Liver (tissue), 9 donors: ENCODE measurements around the gene SPINT3. TPM values are rescaled to one million over a fixed set of nuclear protein-coding genes. Genes with fewer than 3 reads are reported as not detected.

Source experiments
- DNase-seq: peaks from one replicate; pipeline ENCODE4 v3.0.0-alpha.2; 2017; ENCODE audit warnings: low spot score
- H3K27ac ChIP-seq, 2 donors: one replicate each; pipeline ENCODE4 v1.7.0; 2013; ENCODE audit warnings: inconsistent platforms in 2 of 2, low read length in 2 of 2, control low read depth in 1 of 2, low read depth in 1 of 2, mild to moderate bottlenecking in 1 of 2
- H3K27me3 ChIP-seq, 4 donors: one replicate each; pipeline versions ENCODE4 v1.6.1 to v1.7.0; 2013; ENCODE audit warnings: low read length in 3 of 4, inconsistent platforms in 1 of 4, mild to moderate bottlenecking in 1 of 4, moderate library complexity in 1 of 4; ENCODE audit not compliant: control insufficient read depth in 4 of 4, insufficient read depth in 4 of 4
- H3K36me3 ChIP-seq, 4 donors: one replicate each; pipeline versions ENCODE4 v1.6.1 to v1.7.0; 2013; ENCODE audit warnings: low read length in 3 of 4, mild to moderate bottlenecking in 3 of 4, low read depth in 1 of 4, moderate library complexity in 1 of 4; ENCODE audit not compliant: control insufficient read depth in 4 of 4, insufficient read depth in 3 of 4
- H3K4me1 ChIP-seq, 4 donors: one replicate each; pipeline versions ENCODE4 v1.6.1 to v1.7.0; 2013; ENCODE audit warnings: low read length in 3 of 4, mild to moderate bottlenecking in 3 of 4, moderate library complexity in 1 of 4; ENCODE audit not compliant: control insufficient read depth in 4 of 4, insufficient read depth in 4 of 4
- H3K4me3 ChIP-seq, 3 donors: one replicate each; pipeline versions ENCODE4 v1.6.1 to v1.7.0; 2013; ENCODE audit warnings: low read length in 3 of 3, control low read depth in 1 of 3, low read depth in 1 of 3, mild to moderate bottlenecking in 1 of 3
- H3K9ac ChIP-seq, 2 donors: one replicate each; pipeline ENCODE4 v1.7.0; 2013; ENCODE audit warnings: low read length in 2 of 2, mild to moderate bottlenecking in 2 of 2, moderate library complexity in 2 of 2, control low read depth in 1 of 2, low read depth in 1 of 2
- H3K9me3 ChIP-seq, 4 donors: one replicate each; pipeline versions ENCODE4 v1.6.1 to v1.7.0; 2013; ENCODE audit warnings: low read length in 3 of 4; ENCODE audit not compliant: control insufficient read depth in 4 of 4
- ATF3 ChIP-seq: IDR thresholded peaks from 2 replicates; pipeline ENCODE4 v1.6.1; 2016; ENCODE audit warnings: antibody characterized with exemption
- EGR1 ChIP-seq, 2 donors: IDR thresholded peaks; 2 replicates each; pipeline ENCODE4 v1.6.1; 2016 to 2018; ENCODE audit warnings: antibody characterized with exemption in 2 of 2, low read depth in 2 of 2
- FOXA1 ChIP-seq: IDR thresholded peaks from 2 replicates; pipeline ENCODE4 v1.6.1; 2016; ENCODE audit warnings: antibody characterized with exemption
- FOXA2 ChIP-seq: IDR thresholded peaks from 2 replicates; pipeline ENCODE4 v1.6.1; 2016; ENCODE audit warnings: antibody characterized with exemption
- GABPA ChIP-seq, 2 donors: IDR thresholded peaks in 1 of 2; conservative IDR thresholded peaks in 1 of 2; 2 replicates each; pipeline ENCODE4 v1.6.1; 2016; ENCODE audit warnings: antibody characterized with exemption in 2 of 2, mild to moderate bottlenecking in 1 of 2, moderate library complexity in 1 of 2
- HNF4A ChIP-seq, 2 donors: conservative IDR thresholded peaks; 2 replicates each; pipeline ENCODE4 v1.6.1; 2016; ENCODE audit warnings: antibody characterized with exemption in 2 of 2, mild to moderate bottlenecking in 2 of 2
- HNF4G ChIP-seq: IDR thresholded peaks from 2 replicates; pipeline ENCODE4 v1.6.1; 2016; ENCODE audit warnings: antibody characterized with exemption
- JUND ChIP-seq, 2 donors: IDR thresholded peaks; 2 replicates each; pipeline ENCODE4 v1.6.1; 2016; ENCODE audit warnings: antibody characterized with exemption in 2 of 2
- NR2F2 ChIP-seq: IDR thresholded peaks from 2 replicates; pipeline ENCODE4 v1.6.1; 2016; ENCODE audit warnings: antibody characterized with exemption
- RAD21 ChIP-seq, 2 donors: IDR thresholded peaks; 2 replicates each; pipeline ENCODE4 v1.6.1; 2016; ENCODE audit warnings: antibody characterized with exemption in 2 of 2, mild to moderate bottlenecking in 2 of 2
- RXRA ChIP-seq, 2 donors: IDR thresholded peaks; 2 replicates each; pipeline ENCODE4 v1.6.1; 2017 to 2018; ENCODE audit warnings: antibody characterized with exemption in 2 of 2, mild to moderate bottlenecking in 1 of 2
- SP1 ChIP-seq: IDR thresholded peaks from 2 replicates; pipeline ENCODE4 v1.6.1; 2018; ENCODE audit warnings: antibody characterized with exemption, mild to moderate bottlenecking
- TAF1 ChIP-seq: conservative IDR thresholded peaks from 2 replicates; pipeline ENCODE4 v1.6.1; 2016; ENCODE audit warnings: antibody characterized with exemption, mild to moderate bottlenecking
- YY1 ChIP-seq: IDR thresholded peaks from 2 replicates; pipeline ENCODE4 v1.6.1; 2016; ENCODE audit warnings: antibody characterized with exemption, mild to moderate bottlenecking
- ZBTB33 ChIP-seq: IDR thresholded peaks from 2 replicates; pipeline ENCODE4 v1.6.1; 2016; ENCODE audit warnings: antibody characterized with exemption
- WGBS: extraction: QIAGEN DNeasy Blood & Tissue Kit; methylation state at CpG from one replicate; pipeline ENCODE4 v1.1.7; 2013; 5-methylcytosine and 5-hydroxymethylcytosine counted together
- polyA plus RNA-seq, 2 donors: library from polyadenylated mRNA; stranded (reverse) in 1 of 2; unstranded in 1 of 2; fragments of 200-250 nt in 1 of 2; fragments of >200 nt in 1 of 2; fragmentation: Nextera tagmentation in 1 of 2; extraction: Ambion mirVana in 1 of 2; gene quantifications; one replicate each; pipeline versions ENCODE4 v1.2.1 to v1.2.3, GENCODE V29; 2013 to 2015
- total RNA-seq, 2 donors: library from RNA; depleted of rRNA; stranded (reverse); fragments of >200 nt; gene quantifications; one replicate each; pipeline ENCODE4 v1.2.3, GENCODE V29; 2014
- TF ChIP-seq, protein P1 (sequence below): IDR thresholded peaks from 2 replicates; pipeline ENCODE4 v1.6.1; 2016; ENCODE audit warnings: antibody characterized with exemption, mild to moderate bottlenecking
- TF ChIP-seq, protein P2 (sequence below): fragments of 150-350 bp; IDR thresholded peaks from 2 replicates; pipeline ENCODE4 v1.5.1; 2017; ENCODE audit warnings: improper control_type of control experiment, low read depth, low read length; ENCODE audit not compliant: missing input control
- TF ChIP-seq, protein P3 (sequence below): IDR thresholded peaks from 2 replicates; pipeline ENCODE4 v1.6.1; 2016; ENCODE audit warnings: antibody characterized with exemption
- donor health status: healthy.
- donor health status: healthy.
- donor health status: healthy.
- donor health status: healthy.
- donor health status: healthy.

SPINT3 gene
- total and polyA plus RNA-seq, 4 donors, result not detected

DNA sequence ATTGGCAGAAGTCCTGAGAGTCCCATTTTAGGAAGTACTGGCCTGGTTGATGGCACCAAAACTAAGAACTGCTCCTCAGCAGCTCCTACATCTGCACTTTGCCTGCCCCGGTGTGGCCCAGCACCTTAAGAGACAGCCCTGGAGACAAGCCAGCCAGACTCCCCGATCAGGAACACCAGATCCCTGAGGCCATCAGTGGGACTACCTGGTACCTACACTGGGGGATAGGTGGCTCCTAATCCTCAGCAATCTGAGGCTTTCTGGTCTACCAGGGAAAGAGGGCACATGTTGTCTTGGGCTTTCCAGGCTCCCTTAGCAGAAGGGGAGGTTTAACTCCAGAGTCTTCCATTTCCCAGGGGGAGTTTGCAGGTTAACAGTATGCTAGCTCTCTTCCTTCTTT is 24.0 kb upstream of the SPINT3 start, which contains the start of gene WFDC6:
TSS of gene WFDC6 (minus strand) at position 101 of the 400 bp plus-strand sequence. CDS start at position 26, 75 bp downstream.
- Histone ChIP-seq H3K9ac (no peak within 1 kb of the TSS), H3K4me1 (no peaks in the 10 kb centered on the region), H3K27ac (no peak within 1 kb of the TSS), H3K9me3 (no peaks in the 10 kb centered on the region), H3K36me3 (no peaks in the 10 kb centered on the region), H3K27me3 (peaks cover 0 to 9% (median 0%) of the 10 kb centered on the region in 4 donors), H3K4me3 (no peak within 1 kb of the TSS)
- no peak for TF ChIP-seq RXRA (IDR thresholded peaks at IDR 0.05)
- no peak for DNase-seq
- WGBS, result 92% methylated on average over 2 of the region's 2 CpGs

GRCh38 chr20:45538209-45538799 is 22.9 kb upstream of the SPINT3 start:
- DNase-seq, result no peak
- WGBS, result 57% methylated on average over 7 of the region's 7 CpGs
- Histone ChIP-seq H3K9ac (no peak overlapping the region), H3K36me3 (no peaks in the 10 kb centered on the region), H3K4me1 (no peaks in the 10 kb centered on the region), H3K27ac (no peak overlapping the region), H3K27me3 (peaks cover 0 to 9% (median 0%) of the 10 kb centered on the region in 4 donors), H3K9me3 (no peaks in the 10 kb centered on the region), H3K4me3 (no peak overlapping the region)
- TF ChIP-seq TAF1 (no peak), SP1 (no peak), EGR1 (IDR thresholded peaks at IDR 0.05; ENCODE audit: low read depth in 2 of 2) (no peak), ZBTB33 (no peak), HNF4A (conservative IDR thresholded peaks at IDR 0.05) (no peak), ATF3 (no peak), GABPA (IDR thresholded peaks at IDR 0.05 in 1 of 2, conservative IDR thresholded peaks at IDR 0.05 in 1 of 2) (no peak), RAD21 (IDR thresholded peaks at IDR 0.05) (no peak), FOXA2 (no peak), YY1 (no peak), FOXA1 (no peak), HNF4G (no peak), JUND (IDR thresholded peaks at IDR 0.05) (no peak), RXRA (IDR thresholded peaks at IDR 0.05) (no peak), NR2F2 (no peak)
- TF ChIP-seq, protein P1, sequence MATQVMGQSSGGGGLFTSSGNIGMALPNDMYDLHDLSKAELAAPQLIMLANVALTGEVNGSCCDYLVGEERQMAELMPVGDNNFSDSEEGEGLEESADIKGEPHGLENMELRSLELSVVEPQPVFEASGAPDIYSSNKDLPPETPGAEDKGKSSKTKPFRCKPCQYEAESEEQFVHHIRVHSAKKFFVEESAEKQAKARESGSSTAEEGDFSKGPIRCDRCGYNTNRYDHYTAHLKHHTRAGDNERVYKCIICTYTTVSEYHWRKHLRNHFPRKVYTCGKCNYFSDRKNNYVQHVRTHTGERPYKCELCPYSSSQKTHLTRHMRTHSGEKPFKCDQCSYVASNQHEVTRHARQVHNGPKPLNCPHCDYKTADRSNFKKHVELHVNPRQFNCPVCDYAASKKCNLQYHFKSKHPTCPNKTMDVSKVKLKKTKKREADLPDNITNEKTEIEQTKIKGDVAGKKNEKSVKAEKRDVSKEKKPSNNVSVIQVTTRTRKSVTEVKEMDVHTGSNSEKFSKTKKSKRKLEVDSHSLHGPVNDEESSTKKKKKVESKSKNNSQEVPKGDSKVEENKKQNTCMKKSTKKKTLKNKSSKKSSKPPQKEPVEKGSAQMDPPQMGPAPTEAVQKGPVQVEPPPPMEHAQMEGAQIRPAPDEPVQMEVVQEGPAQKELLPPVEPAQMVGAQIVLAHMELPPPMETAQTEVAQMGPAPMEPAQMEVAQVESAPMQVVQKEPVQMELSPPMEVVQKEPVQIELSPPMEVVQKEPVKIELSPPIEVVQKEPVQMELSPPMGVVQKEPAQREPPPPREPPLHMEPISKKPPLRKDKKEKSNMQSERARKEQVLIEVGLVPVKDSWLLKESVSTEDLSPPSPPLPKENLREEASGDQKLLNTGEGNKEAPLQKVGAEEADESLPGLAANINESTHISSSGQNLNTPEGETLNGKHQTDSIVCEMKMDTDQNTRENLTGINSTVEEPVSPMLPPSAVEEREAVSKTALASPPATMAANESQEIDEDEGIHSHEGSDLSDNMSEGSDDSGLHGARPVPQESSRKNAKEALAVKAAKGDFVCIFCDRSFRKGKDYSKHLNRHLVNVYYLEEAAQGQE, result no peak
- TF ChIP-seq, protein P2, sequence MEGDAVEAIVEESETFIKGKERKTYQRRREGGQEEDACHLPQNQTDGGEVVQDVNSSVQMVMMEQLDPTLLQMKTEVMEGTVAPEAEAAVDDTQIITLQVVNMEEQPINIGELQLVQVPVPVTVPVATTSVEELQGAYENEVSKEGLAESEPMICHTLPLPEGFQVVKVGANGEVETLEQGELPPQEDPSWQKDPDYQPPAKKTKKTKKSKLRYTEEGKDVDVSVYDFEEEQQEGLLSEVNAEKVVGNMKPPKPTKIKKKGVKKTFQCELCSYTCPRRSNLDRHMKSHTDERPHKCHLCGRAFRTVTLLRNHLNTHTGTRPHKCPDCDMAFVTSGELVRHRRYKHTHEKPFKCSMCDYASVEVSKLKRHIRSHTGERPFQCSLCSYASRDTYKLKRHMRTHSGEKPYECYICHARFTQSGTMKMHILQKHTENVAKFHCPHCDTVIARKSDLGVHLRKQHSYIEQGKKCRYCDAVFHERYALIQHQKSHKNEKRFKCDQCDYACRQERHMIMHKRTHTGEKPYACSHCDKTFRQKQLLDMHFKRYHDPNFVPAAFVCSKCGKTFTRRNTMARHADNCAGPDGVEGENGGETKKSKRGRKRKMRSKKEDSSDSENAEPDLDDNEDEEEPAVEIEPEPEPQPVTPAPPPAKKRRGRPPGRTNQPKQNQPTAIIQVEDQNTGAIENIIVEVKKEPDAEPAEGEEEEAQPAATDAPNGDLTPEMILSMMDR, result no peak
- TF ChIP-seq, protein P3, sequence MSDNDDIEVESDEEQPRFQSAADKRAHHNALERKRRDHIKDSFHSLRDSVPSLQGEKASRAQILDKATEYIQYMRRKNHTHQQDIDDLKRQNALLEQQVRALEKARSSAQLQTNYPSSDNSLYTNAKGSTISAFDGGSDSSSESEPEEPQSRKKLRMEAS, result no peak
